Spleen (tissue), 7 donors: ENCODE measurements around the gene PTX3.

Source experiments
- POLR2A ChIP-seq, 3 donors: fragments of 450-650 bp; IDR thresholded peaks; one replicate each; pipeline ENCODE4 v1.5.1; 2017; ENCODE audit warnings: antibody characterized with exemption in 3 of 3, mild to moderate bottlenecking in 1 of 3
- TF ChIP-seq, protein P1 (sequence below), 11 experiments: fragments of 200-600 bp in 7 of 11; fragments of 450-650 bp in 4 of 11; sonication (generic) in 4 of 11; IDR thresholded peaks in 8 of 11; conservative IDR thresholded peaks in 3 of 11; 1 replicate in 7 of 11; 2 replicates in 4 of 11; pipeline versions ENCODE4 v1.4.0 to v1.8.0; 2016 to 2021; ENCODE audit warnings: antibody characterized with exemption in 11 of 11, inconsistent platforms in 4 of 11, mild to moderate bottlenecking in 1 of 11
- donor health status: DM: no; HTN: no; CAD: no; lungs with moderate emphysema.
- donor health status: DM: no; HTN: no; CAD: no.
- donor health status: DM: no; HTN: no; CAD: no.

DNA sequence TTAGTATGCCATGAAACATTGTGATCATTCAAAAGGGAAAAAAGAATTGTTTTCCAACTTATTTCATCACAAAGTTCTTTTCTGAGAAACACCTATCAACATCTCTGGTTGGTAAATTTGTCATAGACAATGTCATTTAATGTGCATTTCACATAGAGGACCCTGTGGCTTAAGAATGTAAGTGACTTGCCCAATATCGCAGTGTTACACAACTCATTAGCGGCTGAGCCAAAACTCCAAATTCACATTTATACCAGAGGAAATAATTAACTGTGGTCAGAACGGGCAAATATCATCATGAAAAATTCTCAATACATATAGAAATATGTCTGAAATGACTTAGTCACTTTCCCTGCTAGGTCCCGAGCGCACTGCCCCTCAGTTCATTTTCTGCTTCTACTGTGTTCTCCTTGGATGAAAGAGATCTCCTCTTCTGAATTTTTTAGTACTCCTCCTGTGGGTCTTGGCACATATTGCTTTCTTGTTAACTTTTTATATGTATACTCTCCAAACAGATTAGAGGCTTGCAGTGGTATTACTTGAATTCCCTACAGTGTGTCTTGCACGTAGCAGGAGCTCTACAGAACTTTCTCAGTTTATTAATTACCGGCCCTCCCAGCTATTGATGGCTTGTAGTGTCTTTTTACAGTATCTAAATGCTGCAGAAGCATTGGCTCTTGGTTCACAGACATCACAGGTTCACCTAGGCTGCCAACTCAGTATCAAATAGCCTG, 33.1 kb downstream of the PTX3 start:
- TF ChIP-seq, protein P1, sequence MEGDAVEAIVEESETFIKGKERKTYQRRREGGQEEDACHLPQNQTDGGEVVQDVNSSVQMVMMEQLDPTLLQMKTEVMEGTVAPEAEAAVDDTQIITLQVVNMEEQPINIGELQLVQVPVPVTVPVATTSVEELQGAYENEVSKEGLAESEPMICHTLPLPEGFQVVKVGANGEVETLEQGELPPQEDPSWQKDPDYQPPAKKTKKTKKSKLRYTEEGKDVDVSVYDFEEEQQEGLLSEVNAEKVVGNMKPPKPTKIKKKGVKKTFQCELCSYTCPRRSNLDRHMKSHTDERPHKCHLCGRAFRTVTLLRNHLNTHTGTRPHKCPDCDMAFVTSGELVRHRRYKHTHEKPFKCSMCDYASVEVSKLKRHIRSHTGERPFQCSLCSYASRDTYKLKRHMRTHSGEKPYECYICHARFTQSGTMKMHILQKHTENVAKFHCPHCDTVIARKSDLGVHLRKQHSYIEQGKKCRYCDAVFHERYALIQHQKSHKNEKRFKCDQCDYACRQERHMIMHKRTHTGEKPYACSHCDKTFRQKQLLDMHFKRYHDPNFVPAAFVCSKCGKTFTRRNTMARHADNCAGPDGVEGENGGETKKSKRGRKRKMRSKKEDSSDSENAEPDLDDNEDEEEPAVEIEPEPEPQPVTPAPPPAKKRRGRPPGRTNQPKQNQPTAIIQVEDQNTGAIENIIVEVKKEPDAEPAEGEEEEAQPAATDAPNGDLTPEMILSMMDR (IDR thresholded peaks at IDR 0.05 in 8 of 11, conservative IDR thresholded peaks at IDR 0.05 in 3 of 11): no peak
- TF ChIP-seq POLR2A (IDR thresholded peaks at IDR 0.05): no peak
